Upper lobe of right lung (tissue), 1 donor: ENCODE results near the gene RFXANK. TPM values are rescaled to one million over a fixed set of nuclear protein-coding genes. Genes with fewer than 3 reads are reported as not detected.

Experiments used
- ATAC-seq: fragments of 200-7000 bp; cut with Tn5 transposase; one replicate; pipeline ENCODE4 v1.9.1; 2020; ENCODE audit warnings: mild to moderate bottlenecking, moderate library complexity
- DNase-seq: peaks from one replicate; pipeline ENCODE4 v3.0.0-alpha.2; 2020
- H3K27ac ChIP-seq: fragments of 200-600 bp; one replicate; pipeline ENCODE4 v1.8.0; 2022
- H3K27me3 ChIP-seq: fragments of 200-600 bp; one replicate; pipeline ENCODE4 v1.8.0; 2022; ENCODE audit warnings: mild to moderate bottlenecking
- H3K36me3 ChIP-seq: fragments of 200-600 bp; one replicate; pipeline ENCODE4 v1.8.0; 2022
- H3K4me1 ChIP-seq: fragments of 200-600 bp; one replicate; pipeline ENCODE4 v1.8.0; 2022
- H3K4me3 ChIP-seq: fragments of 200-600 bp; one replicate; pipeline ENCODE4 v1.8.0; 2022; ENCODE audit warnings: mild to moderate bottlenecking
- H3K9me3 ChIP-seq: fragments of 200-600 bp; one replicate; pipeline ENCODE4 v1.8.0; 2022
- CTCF ChIP-seq: fragments of 200-600 bp; IDR thresholded peaks from one replicate; pipeline ENCODE4 v1.8.0; 2022; ENCODE audit warnings: antibody characterized with exemption
- intact Hi-C: fragments of 100-400 bp; cut with DNase I; formaldehyde crosslinking; loops from one replicate; pipeline ENCODE4 v1.11.0; 2022
- total RNA-seq: library from RNA; stranded (reverse); fragmentation: NEBNext Ultra II Directional; extraction: Animal tissue kit (Norgen Biotek cat#: 25700); gene quantifications from one replicate; pipeline ENCODE4 v1.2.1, GENCODE V29; 2021
- donor health status: DM: no; HTN: yes; CAD: no; lungs with severe emphysema.

RFXANK gene
- total RNA-seq, 1 donor from 2014 or later = 66.8 TPM

DNA sequence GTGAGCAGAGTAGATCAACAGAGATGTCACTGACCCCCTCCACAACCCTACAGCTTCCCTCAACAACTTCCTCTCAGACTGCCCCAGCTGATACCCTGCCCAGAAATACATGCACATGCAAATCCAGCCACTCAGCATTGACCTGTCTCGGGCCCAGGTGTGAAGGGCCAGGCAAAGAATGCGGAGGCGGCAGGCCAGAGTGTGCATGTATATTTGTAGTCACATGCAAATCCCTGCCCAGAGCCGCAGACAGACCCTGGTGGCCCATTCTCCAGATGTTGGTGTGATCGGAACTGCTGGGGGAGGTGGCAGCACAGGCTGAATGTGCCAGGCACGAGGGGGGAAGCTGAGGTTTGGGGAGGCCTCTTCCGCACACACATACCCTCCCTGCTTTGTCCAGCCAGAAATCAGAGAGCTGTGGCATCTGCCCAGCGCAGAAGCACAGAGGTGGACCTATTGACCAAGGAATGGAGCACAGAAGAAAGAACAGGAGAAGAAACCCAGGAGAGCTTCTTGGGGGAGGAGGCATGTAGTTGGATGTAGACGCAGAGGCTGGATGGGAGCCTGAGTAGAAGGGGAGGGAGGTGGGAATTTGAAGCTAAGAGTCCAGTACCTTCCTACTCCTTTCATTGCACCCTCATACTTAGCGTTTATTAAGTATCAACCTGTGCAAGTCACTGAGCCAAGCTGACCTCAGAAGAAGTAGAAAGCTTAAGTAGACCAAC lies 36.4 kb upstream of the RFXANK start:
- Histone ChIP-seq H3K36me3 (no peaks in the 10 kb centered on the region), H3K4me3 (no peak overlapping the region), H3K4me1 (no peaks in the 10 kb centered on the region), H3K27me3 (no peaks in the 10 kb centered on the region), H3K9me3 (no peaks in the 10 kb centered on the region), H3K27ac (no peak overlapping the region)
- no peak for DNase-seq
- no peak for TF ChIP-seq CTCF
- intact Hi-C loops = no loop called here
- ATAC-seq = no peak

DNA sequence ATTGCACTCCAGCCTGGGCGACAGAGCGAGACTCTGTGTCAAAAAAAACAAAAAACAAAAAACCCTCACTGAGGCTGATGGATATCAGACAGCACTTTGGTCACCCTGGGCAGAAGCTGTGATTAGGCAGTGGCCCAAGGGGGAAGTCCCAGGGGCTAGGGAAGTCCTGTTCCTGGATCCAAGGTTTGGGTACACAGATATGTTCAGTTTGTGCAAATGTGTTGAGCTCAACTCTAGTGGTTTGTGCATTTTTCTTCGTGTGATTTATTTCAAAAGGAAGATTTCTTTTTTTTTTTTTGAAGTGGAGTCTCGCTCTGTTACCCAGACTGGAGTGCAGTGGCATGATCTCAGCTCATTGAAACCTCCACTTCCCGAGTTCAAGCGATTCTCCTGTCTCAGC lies 34.2 kb upstream of the RFXANK start:
- intact Hi-C loops = no loop called here
- TF ChIP-seq CTCF = no peak

GRCh38 chr19:19159534-19159933 lies 32.5 kb upstream of the RFXANK start:
- intact Hi-C loops = no loop called here
- no peak overlapping the region for H3K27ac ChIP-seq
- no peak overlapping the region for H3K4me3 ChIP-seq
- H3K27me3 ChIP-seq = no peaks in the 10 kb centered on the region
- ATAC-seq (no peak), DNase-seq (no peak)
- H3K4me1 ChIP-seq = no peaks in the 10 kb centered on the region
- no peaks in the 10 kb centered on the region for H3K9me3 ChIP-seq
- no peak for TF ChIP-seq CTCF
- H3K36me3 ChIP-seq = no peaks in the 10 kb centered on the region

More for the DNA sequence above, 34.2 kb upstream of the RFXANK start:
- H3K36me3 ChIP-seq = no peaks in the 10 kb centered on the region
- H3K9me3 ChIP-seq = no peaks in the 10 kb centered on the region
- H3K27ac ChIP-seq = no peak overlapping the region
- no peaks in the 10 kb centered on the region for H3K27me3 ChIP-seq
- no peaks in the 10 kb centered on the region for H3K4me1 ChIP-seq
- no peak overlapping the region for H3K4me3 ChIP-seq
- ATAC-seq = no peak
- DNase-seq = no peak

DNA sequence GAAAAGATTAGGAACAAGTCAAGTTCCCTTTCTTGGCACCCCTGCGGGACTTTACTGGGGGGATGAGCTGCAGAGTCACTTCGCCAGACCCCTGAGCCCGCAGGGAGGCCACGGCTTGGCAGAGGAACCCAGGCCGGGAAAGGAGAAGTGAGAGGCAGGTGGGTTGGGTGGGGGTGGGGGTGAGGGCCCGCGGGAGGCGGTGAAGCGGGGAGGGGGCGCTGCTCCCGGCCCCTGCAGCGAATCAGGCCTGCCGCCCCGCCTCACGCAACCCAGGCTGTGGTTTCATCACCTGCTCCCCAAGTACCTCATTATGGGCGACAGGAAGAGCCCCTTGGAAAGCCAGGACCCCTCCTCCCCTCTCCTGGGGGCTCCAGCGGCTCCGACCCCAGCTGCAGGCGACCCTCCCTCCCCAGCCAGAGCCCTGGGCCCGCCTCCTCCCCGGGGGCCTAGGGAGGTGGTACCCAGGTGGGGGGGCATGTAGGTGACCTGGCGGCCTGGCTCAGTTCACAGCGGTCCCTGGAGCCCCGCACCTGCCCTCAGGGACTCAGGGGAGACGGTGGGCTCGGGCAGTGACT lies 31.5 kb upstream of the RFXANK start:
- no peak for TF ChIP-seq CTCF
- H3K36me3 ChIP-seq = no peaks in the 10 kb centered on the region
- H3K27me3 ChIP-seq = no peaks in the 10 kb centered on the region
- ATAC-seq (no peak), DNase-seq (no peak)
- H3K27ac ChIP-seq = no peak overlapping the region
- intact Hi-C loops = no loop called here
- no peaks in the 10 kb centered on the region for H3K4me1 ChIP-seq
- H3K4me3 ChIP-seq = no peak overlapping the region
- H3K9me3 ChIP-seq = no peaks in the 10 kb centered on the region

GRCh38 chr19:19162495-19162894 lies 29.6 kb upstream of the RFXANK start:
- Histone ChIP-seq H3K27ac (no peak overlapping the region), H3K36me3 (no peaks in the 10 kb centered on the region), H3K27me3 (no peaks in the 10 kb centered on the region), H3K4me3 (no peak overlapping the region), H3K4me1 (no peaks in the 10 kb centered on the region), H3K9me3 (no peaks in the 10 kb centered on the region)
- intact Hi-C loops = no loop called here
- ATAC-seq (no peak), DNase-seq (no peak)
- no peak for TF ChIP-seq CTCF
